Erythroblast (primary cell): ENCODE data around the gene SIGLEC7.

Experiments
- DNase-seq, 2 experiments: peaks; one replicate each; lab custom pipeline; 2025; lab: John Stamatoyannopoulos, UW
- GATA1 ChIP-seq: IDR thresholded peaks from 2 replicates; pipeline ENCODE4 v1.6.1; 2011; ENCODE audit warnings: low read depth, mild to moderate bottlenecking, control low read depth, low read length, moderate library complexity
- POLR2A ChIP-seq: IDR thresholded peaks from 2 replicates; pipeline ENCODE4 v1.6.1; 2011; ENCODE audit warnings: mild to moderate bottlenecking, low read length

The SIGLEC7 gene

DNA sequence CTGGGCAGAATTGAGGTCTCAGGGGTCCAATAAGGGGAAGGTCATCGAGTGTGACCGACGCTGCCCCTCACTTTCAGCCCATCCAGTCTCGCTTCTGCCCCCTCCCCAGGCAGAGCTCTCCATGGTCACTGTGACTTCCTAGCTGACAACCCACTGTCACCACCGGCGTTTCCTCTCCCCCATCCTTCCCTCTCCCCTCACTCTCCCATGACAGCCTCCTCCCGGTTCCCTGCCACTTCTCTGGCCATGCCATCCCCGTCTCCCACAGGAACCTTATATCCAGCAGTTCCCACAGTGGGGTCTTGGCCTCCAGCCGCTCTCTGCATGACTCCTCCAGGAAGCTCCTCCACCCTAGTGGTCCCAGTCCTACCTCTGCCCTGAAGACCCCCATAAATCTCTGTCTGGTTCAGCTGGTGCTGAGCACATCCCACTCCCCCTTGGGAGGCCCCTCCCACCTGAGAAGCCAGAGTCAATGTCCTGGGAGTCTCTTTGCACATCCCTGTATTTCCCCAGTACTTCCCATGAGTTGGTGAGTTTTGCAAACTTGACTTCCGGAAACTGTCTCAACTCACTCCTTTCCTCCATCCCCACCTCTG is 58.1 kb downstream of the SIGLEC7 start:
- no peak for DNase-seq
- TF ChIP-seq GATA1 (no peak), POLR2A (no peak)

DNA sequence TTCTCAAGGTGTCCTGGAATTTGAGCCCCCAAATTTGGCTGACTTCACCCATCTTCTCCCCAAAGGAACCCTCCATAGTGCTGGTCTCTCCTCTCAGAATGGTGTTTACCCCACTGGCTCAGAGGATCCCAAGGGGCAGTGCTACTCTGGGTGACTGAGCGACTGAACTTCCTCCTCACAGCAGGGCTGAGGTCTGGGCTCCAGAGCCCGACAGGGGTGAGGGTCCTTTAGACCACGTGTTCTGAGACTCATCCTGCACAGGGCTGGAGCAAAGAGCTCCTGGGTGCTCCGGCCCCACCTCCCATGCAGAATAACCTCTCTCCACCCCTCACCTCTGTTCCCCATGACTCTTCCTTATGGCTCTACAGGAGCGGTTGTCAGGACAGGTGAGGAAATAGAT is 59.6 kb downstream of the SIGLEC7 start:
- TF ChIP-seq POLR2A (no peak), GATA1 (no peak)
- DNase-seq = no peak
